NT2/D1 (cell line): ENCODE measurements around the gene PDE8A.

Experiments used
- DNase-seq: peaks from one replicate; pipeline ENCODE4 v3.0.0-alpha.2; 2011; ENCODE audit warnings: low read depth, low spot score
- H3K27me3 ChIP-seq: 2 replicates; pipeline ENCODE4 v1.6.0; 2011; ENCODE audit warnings: mild to moderate bottlenecking; ENCODE audit not compliant: insufficient read length, insufficient read depth
- H3K36me3 ChIP-seq: 2 replicates; pipeline ENCODE4 v1.6.1; 2011; ENCODE audit warnings: mild to moderate bottlenecking, low read length, mixed read lengths; ENCODE audit not compliant: insufficient read depth, insufficient read length
- H3K4me1 ChIP-seq: 2 replicates; pipeline ENCODE4 v1.5.1; 2011; ENCODE audit not compliant: insufficient read depth, insufficient read length
- H3K4me3 ChIP-seq: 2 replicates; pipeline ENCODE4 v1.5.1; 2011; ENCODE audit warnings: low read depth; ENCODE audit not compliant: insufficient read length
- H3K9ac ChIP-seq: 2 replicates; pipeline ENCODE4 v1.6.0; 2011; ENCODE audit warnings: low read depth; ENCODE audit not compliant: insufficient read length
- H3K9me3 ChIP-seq: 2 replicates; pipeline ENCODE4 v1.5.1; 2011; ENCODE audit warnings: mild to moderate bottlenecking, low read length; ENCODE audit not compliant: insufficient read depth
- SUZ12 ChIP-seq: IDR thresholded peaks from 2 replicates; pipeline ENCODE4 v1.6.1; 2011; ENCODE audit not compliant: insufficient read length, insufficient read depth; ENCODE audit errors: extremely low read depth
- YY1 ChIP-seq: IDR thresholded peaks from 2 replicates; pipeline ENCODE4 v1.6.1; 2011; ENCODE audit not compliant: insufficient read length, insufficient read depth
- ZNF274 ChIP-seq: IDR thresholded peaks from 2 replicates; pipeline ENCODE4 v1.6.1; 2011; ENCODE audit warnings: mild to moderate bottlenecking, low read depth, low read length

The PDE8A gene

GRCh38 chr15:85120351-85121113, 138.9 kb downstream of the PDE8A start:
- Histone ChIP-seq H3K4me3 (no peak overlapping the region), H3K9me3 (no peaks in the 10 kb centered on the region), H3K9ac (no peak overlapping the region), H3K36me3 (peaks cover 25% of the 10 kb centered on the region), H3K4me1 (peaks cover 3% of the 10 kb centered on the region), H3K27me3 (no peaks in the 10 kb centered on the region)
- TF ChIP-seq ZNF274 (no peak), SUZ12 (no peak), YY1 (no peak)
- no peak for DNase-seq

GRCh38 chr15:85124173-85124572, 142.5 kb downstream of the PDE8A start:
- Histone ChIP-seq H3K36me3 (peaks cover 26% of the 10 kb centered on the region), H3K9ac (no peak overlapping the region), H3K9me3 (no peaks in the 10 kb centered on the region), H3K4me1 (peaks cover 3% of the 10 kb centered on the region), H3K4me3 (no peak overlapping the region), H3K27me3 (no peaks in the 10 kb centered on the region)
- no peak for DNase-seq
- TF ChIP-seq SUZ12 (no peak), YY1 (no peak), ZNF274 (no peak)

GRCh38 chr15:85125056-85125661, 143.5 kb downstream of the PDE8A start:
- DNase-seq: peak; percentile 28
- H3K27me3 ChIP-seq: no peaks in the 10 kb centered on the region

GRCh38 chr15:85128621-85129020, 147.0 kb downstream of the PDE8A start:
- H3K36me3 ChIP-seq: peaks cover 16% of the 10 kb centered on the region

More at GRCh38 chr15:85125056-85125661, 143.5 kb downstream of the PDE8A start:
- Histone ChIP-seq H3K4me1 (peaks cover 3% of the 10 kb centered on the region), H3K36me3 (peaks cover 26% of the 10 kb centered on the region), H3K9ac (no peak overlapping the region), H3K4me3 (no peak overlapping the region), H3K9me3 (no peaks in the 10 kb centered on the region)
- TF ChIP-seq SUZ12 (no peak), ZNF274 (no peak), YY1 (no peak)

GRCh38 chr15:85129881-85130280, 148.2 kb downstream of the PDE8A start:
- DNase-seq: no peak
- Histone ChIP-seq H3K9me3 (no peaks in the 10 kb centered on the region), H3K4me1 (peaks cover 5% of the 10 kb centered on the region), H3K9ac (no peak overlapping the region), H3K27me3 (no peaks in the 10 kb centered on the region), H3K36me3 (peaks cover 16% of the 10 kb centered on the region), H3K4me3 (no peak overlapping the region)
- TF ChIP-seq YY1 (no peak), SUZ12 (no peak), ZNF274 (no peak)

More at GRCh38 chr15:85128621-85129020, 147.0 kb downstream of the PDE8A start:
- H3K27me3 ChIP-seq: no peaks in the 10 kb centered on the region
- H3K4me3 ChIP-seq: no peak overlapping the region
- no peak for DNase-seq
- no peaks in the 10 kb centered on the region for H3K9me3 ChIP-seq
- peaks cover 3% of the 10 kb centered on the region for H3K4me1 ChIP-seq
- TF ChIP-seq YY1 (no peak), ZNF274 (no peak), SUZ12 (no peak)
- H3K9ac ChIP-seq: no peak overlapping the region

GRCh38 chr15:85131915-85132314, 150.3 kb downstream of the PDE8A start:
- TF ChIP-seq ZNF274: no peak
- TF ChIP-seq YY1: no peak
- TF ChIP-seq SUZ12: no peak
- Histone ChIP-seq H3K36me3 (peaks cover 20% of the 10 kb centered on the region), H3K4me3 (no peak overlapping the region), H3K27me3 (no peaks in the 10 kb centered on the region), H3K9me3 (no peaks in the 10 kb centered on the region), H3K4me1 (peaks cover 5% of the 10 kb centered on the region), H3K9ac (no peak overlapping the region)
- no peak for DNase-seq

GRCh38 chr15:85133709-85134108, 152.1 kb downstream of the PDE8A start:
- no peak overlapping the region for H3K4me3 ChIP-seq
- no peak for DNase-seq
- TF ChIP-seq SUZ12 (no peak), ZNF274 (no peak), YY1 (no peak)
- no peak overlapping the region for H3K9ac ChIP-seq
- H3K9me3 ChIP-seq: no peaks in the 10 kb centered on the region
- peaks cover 25% of the 10 kb centered on the region for H3K36me3 ChIP-seq
- no peaks in the 10 kb centered on the region for H3K27me3 ChIP-seq
- peaks cover 14% of the 10 kb centered on the region for H3K4me1 ChIP-seq
